PC-9 (cell line): ENCODE measurements around the gene TMEM132D.

Source experiments
- CTCF ChIP-seq: fragments of 200-600 bp; sonication (generic); conservative IDR thresholded peaks from 2 replicates; pipeline ENCODE4 v1.6.1; 2017; ENCODE audit warnings: mixed run types, antibody characterized with exemption, mild to moderate bottlenecking, moderate library complexity
- EZH2 ChIP-seq: fragments of 200-600 bp; sonication (generic); IDR thresholded peaks from 2 replicates; pipeline ENCODE4 v1.8.0; 2017; ENCODE audit warnings: antibody characterized with exemption, low read depth

DNA sequence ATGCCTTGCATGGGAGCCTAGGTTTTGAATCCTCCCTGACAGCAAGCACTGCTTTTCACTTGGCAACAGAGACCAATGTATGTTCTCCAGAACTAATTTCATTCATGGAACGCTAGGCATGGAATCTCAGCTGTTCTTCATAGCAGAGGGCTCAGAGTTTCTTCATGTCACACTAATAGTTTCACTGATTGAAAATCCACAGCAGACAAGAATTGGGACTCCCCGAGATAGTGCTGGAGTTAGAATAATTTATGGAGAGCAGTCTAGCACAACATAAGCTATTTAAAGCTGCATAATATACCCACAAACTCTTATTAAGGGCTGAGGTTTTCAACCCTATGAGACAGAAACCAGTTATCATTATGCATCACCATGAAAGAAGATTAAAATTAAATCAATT, 342.5 kb downstream of the TMEM132D start:
- TF ChIP-seq CTCF = no peak
- no peak for TF ChIP-seq EZH2
